IMR-90 (cell line): ENCODE measurements around the gene SLC9C2. TPM values are rescaled to one million over a fixed set of nuclear protein-coding genes. Genes with fewer than 3 reads are reported as not detected.
A peak's percentile ranks its signal among the peaks of the same experiment; 100 is the strongest.

ENCODE experiments used
- ATAC-seq: fragments of 200-7000 bp; cut with Tn5 transposase; 2 replicates; pipeline ENCODE4 v1.9.1; 2020; ENCODE audit warnings: low read depth, mild to moderate bottlenecking, moderate library complexity
- BruUV-seq: library from RNA; stranded (reverse); fragments of 400-500 nt; replicated peaks from 2 replicates; lab custom pipeline; 2021; lab: Mats Ljungman, UMichigan
- CTCF ChIA-PET: fragments of 300-600 bp; formaldehyde crosslinking; extraction: SDS; loops from one replicate; lab custom pipeline; 2021; ENCODE audit warnings: antibody characterized with exemption; lab: Yijun Ruan, JAX
- POLR2A ChIA-PET: fragments of 300-600 bp; sonication (Branson Sonifier 250); formaldehyde crosslinking; loops from one replicate; lab custom pipeline; 2022; ENCODE audit warnings: antibody characterized with exemption; ENCODE audit not compliant: unreplicated experiment; lab: Charles Lee
- DNase-seq: peaks from one replicate; pipeline ENCODE4 v3.0.0; 2013
- H2AFZ ChIP-seq: replicated peaks from 2 replicates; pipeline ENCODE3; 2013; ENCODE audit warnings: low read length, mild to moderate bottlenecking; ENCODE audit not compliant: poor library complexity
- H2AK5ac ChIP-seq: 2 replicates; pipeline ENCODE4 v1.6.1; 2013; ENCODE audit warnings: low read depth, low read length, inconsistent platforms
- H2AK9ac ChIP-seq: replicated peaks from 2 replicates; pipeline ENCODE3; 2013; ENCODE audit warnings: mild to moderate bottlenecking, low read depth, low read length, moderate library complexity; ENCODE audit not compliant: poor library complexity
- H2BK120ac ChIP-seq: 2 replicates; pipeline ENCODE4 v1.6.1; 2013; ENCODE audit warnings: low read depth, low read length, inconsistent platforms
- H2BK15ac ChIP-seq: 3 replicates; pipeline ENCODE4 v1.6.1; 2013; ENCODE audit warnings: low read depth, low read length, inconsistent platforms
- H2BK20ac ChIP-seq: 2 replicates; pipeline ENCODE4 v1.6.1; 2013; ENCODE audit warnings: low read depth, mild to moderate bottlenecking, inconsistent platforms, low read length, moderate library complexity
- H2BK5ac ChIP-seq: 2 replicates; pipeline ENCODE4 v1.6.1; 2013; ENCODE audit warnings: mild to moderate bottlenecking, low read depth, low read length, inconsistent platforms; ENCODE audit not compliant: poor library complexity, severe bottlenecking
- H3K14ac ChIP-seq: replicated peaks from 2 replicates; pipeline ENCODE4 v1.6.1; 2013; ENCODE audit warnings: low read depth, low read length, inconsistent platforms
- H3K18ac ChIP-seq: 2 replicates; pipeline ENCODE4 v1.6.1; 2013; ENCODE audit warnings: low read depth, low read length, control low read depth
- H3K23ac ChIP-seq: 2 replicates; pipeline ENCODE4 v1.6.1; 2013; ENCODE audit warnings: low read depth, low read length, inconsistent platforms
- H3K27ac ChIP-seq: 2 replicates; pipeline ENCODE4 v1.5.1; 2013; ENCODE audit warnings: mild to moderate bottlenecking, control low read depth, low read length; ENCODE audit not compliant: insufficient read depth
- H3K27me3 ChIP-seq: 2 replicates; pipeline ENCODE4 v1.6.1; 2013; ENCODE audit warnings: low read length; ENCODE audit not compliant: control insufficient read depth, insufficient read depth
- H3K36me3 ChIP-seq: 2 replicates; pipeline ENCODE4 v1.6.1; 2013; ENCODE audit warnings: low read length, mixed read lengths; ENCODE audit not compliant: control insufficient read depth, insufficient read depth
- H3K4ac ChIP-seq: 2 replicates; pipeline ENCODE4 v1.6.1; 2013; ENCODE audit warnings: low read depth, low read length, inconsistent platforms
- H3K4me1 ChIP-seq: 2 replicates; pipeline ENCODE4 v1.6.1; 2013; ENCODE audit warnings: low read length, mixed read lengths; ENCODE audit not compliant: control insufficient read depth, insufficient read depth
- H3K4me2 ChIP-seq: 2 replicates; pipeline ENCODE4 v1.6.1; 2013; ENCODE audit warnings: low read depth, mild to moderate bottlenecking, control low read depth, low read length, moderate library complexity
- H3K4me3 ChIP-seq: 2 replicates; pipeline ENCODE4 v1.5.1; 2013; ENCODE audit warnings: low read depth, mild to moderate bottlenecking, control low read depth, low read length, moderate library complexity; ENCODE audit not compliant: insufficient read depth
- H3K56ac ChIP-seq: 2 replicates; pipeline ENCODE4 v1.6.1; 2013; ENCODE audit warnings: low read length, inconsistent platforms; ENCODE audit not compliant: insufficient read depth; ENCODE audit errors: extremely low read depth
- H3K79me1 ChIP-seq, 2 experiments: 2 replicates each; pipeline ENCODE4 v1.6.1; 2013; ENCODE audit warnings: low read length in 2 of 2, inconsistent platforms in 1 of 2, low read depth in 1 of 2
- H3K9ac ChIP-seq: 2 replicates; pipeline ENCODE4 v1.6.1; 2013; ENCODE audit warnings: low read depth, low read length, control low read depth
- H3K9me1 ChIP-seq: 2 replicates; pipeline ENCODE4 v1.6.1; 2013; ENCODE audit warnings: low read length, inconsistent platforms; ENCODE audit not compliant: insufficient read depth
- H3K9me3 ChIP-seq: 2 replicates; pipeline ENCODE4 v1.6.1; 2013; ENCODE audit warnings: low read length; ENCODE audit not compliant: control insufficient read depth, insufficient read depth
- H4K20me1 ChIP-seq: 2 replicates; pipeline ENCODE4 v1.6.1; 2013; ENCODE audit warnings: low read length, inconsistent platforms; ENCODE audit not compliant: insufficient read depth
- H4K5ac ChIP-seq: 2 replicates; pipeline ENCODE4 v1.6.1; 2013; ENCODE audit warnings: mild to moderate bottlenecking, low read depth, low read length, control low read depth
- H4K8ac ChIP-seq, 2 experiments: 2 replicates each; pipeline ENCODE4 v1.6.1; 2013; ENCODE audit warnings: low read depth in 2 of 2, low read length in 2 of 2, control low read depth in 1 of 2, inconsistent platforms in 1 of 2
- H4K91ac ChIP-seq: 2 replicates; pipeline ENCODE4 v1.6.1; 2013; ENCODE audit warnings: low read depth, low read length, inconsistent platforms; ENCODE audit not compliant: insufficient read depth
- CHD1 ChIP-seq: IDR thresholded peaks from 2 replicates; pipeline ENCODE4 v1.6.1; 2012; ENCODE audit warnings: low read depth, low read length, improper control_type of control experiment
- CTCF ChIP-seq: conservative IDR thresholded peaks from 2 replicates; pipeline ENCODE4 v1.5.1; 2012; ENCODE audit warnings: mild to moderate bottlenecking, low read depth, low read length, improper control_type of control experiment
- ELK1 ChIP-seq: fragments of 150-350 bp; IDR thresholded peaks from 2 replicates; pipeline ENCODE4 v1.6.1; 2016; ENCODE audit warnings: low read depth, mild to moderate bottlenecking, low read length, moderate library complexity, borderline replicate concordance
- MAFK ChIP-seq: IDR thresholded peaks from 2 replicates; pipeline ENCODE4 v1.6.1; 2012; ENCODE audit warnings: low read depth, low read length, improper control_type of control experiment
- MAZ ChIP-seq: IDR thresholded peaks from 2 replicates; pipeline ENCODE4 v1.6.1; 2012; ENCODE audit warnings: low read depth, mild to moderate bottlenecking, low read length, improper control_type of control experiment, moderate library complexity, borderline replicate concordance
- MXI1 ChIP-seq: IDR thresholded peaks from 2 replicates; pipeline ENCODE4 v1.6.1; 2012; ENCODE audit warnings: low read depth, mild to moderate bottlenecking, low read length, moderate library complexity, borderline replicate concordance
- NFE2L2 ChIP-seq: fragments of 150-350 bp; IDR thresholded peaks from 2 replicates; pipeline ENCODE4 v1.6.1; 2016; ENCODE audit warnings: low read depth, mild to moderate bottlenecking, low read length
- RAD21 ChIP-seq: IDR thresholded peaks from 2 replicates; pipeline ENCODE4 v1.6.1; 2012; ENCODE audit warnings: low read length, improper control_type of control experiment
- USF2 ChIP-seq: fragments of 150-350 bp; IDR thresholded peaks from 2 replicates; pipeline ENCODE4 v1.6.1; 2017; ENCODE audit warnings: mild to moderate bottlenecking, antibody characterized with exemption, low read length, low read depth
- dilution Hi-C: fragments of 300-500 bp; cut with HindIII; formaldehyde crosslinking; loops from one replicate; pipeline ENCODE4 v1.14.3; 2018; ENCODE audit warnings: low sequenced_read_pairs; ENCODE audit not compliant: unreplicated experiment
- in situ Hi-C: fragments of 300-500 bp; cut with MboI; formaldehyde crosslinking; loops from 3 replicates; pipeline ENCODE4 v1.14.3; 2019; ENCODE audit warnings: low sequenced_read_pairs, inconsistent platforms, mixed read lengths
- intact Hi-C: fragments of 100-400 bp; cut with micrococcal nuclease; formaldehyde crosslinking; loops from 2 replicates; pipeline ENCODE4 v1.10.0; 2022
- polyA plus RNA-seq, 3 experiments: library from polyadenylated mRNA; depleted of rRNA; stranded (reverse); fragments of >200 nt; gene quantifications; 2 replicates each; pipeline ENCODE4 v1.2.3, GENCODE V29; 2012; ENCODE audit warnings: low replicate concordance in 1 of 3
- total RNA-seq: library from RNA; depleted of rRNA; stranded (reverse); fragments of >200 nt; gene quantifications from 2 replicates; pipeline ENCODE4 v1.2.3, GENCODE V29; 2012

The SLC9C2 gene
- total and polyA plus RNA-seq, 2 of the 4 experiments (the other 2 are of a cell fraction), result not detected

- Histone ChIP-seq H4K91ac (no peak overlapping the region), H3K36me3 (no peaks in the 10 kb centered on the region), H2AK5ac (no peak overlapping the region), H3K18ac (no peak overlapping the region), H2BK120ac (no peak overlapping the region; the same call in none of the 2 replicates), H2BK5ac (peak overlapping the region; percentile 37), H2AFZ (no peak overlapping the region), H3K79me1 (peaks cover 0 to 20% of the 10 kb centered on the region in 2 experiments; a peak in 2 of 4 replicates), H3K4me1 (peaks cover 12% of the 10 kb centered on the region), H3K4me3 (no peak overlapping the region), H3K9me3 (no peaks in the 10 kb centered on the region), H3K23ac (no peak overlapping the region), H4K20me1 (no peaks in the 10 kb centered on the region), H3K27me3 (no peaks in the 10 kb centered on the region), H2AK9ac (no peak overlapping the region), H2BK20ac (no peak overlapping the region; the same call in 1 of the 2 replicates), H2BK15ac (no peak overlapping the region), H4K8ac (peak overlapping the region; percentile 18 to 52; a peak in 1 of 4 replicates), H3K4me2 (peak overlapping the region; percentile 40; the same call in 1 of the 2 replicates), H3K14ac (peak overlapping the region; percentile 54; the same call in 1 of the 2 replicates), H4K5ac (no peak overlapping the region; the same call in 1 of the 2 replicates), H3K56ac (no peak overlapping the region), H3K9me1 (peaks cover 4% of the 10 kb centered on the region), H3K27ac (peak overlapping the region; percentile 38; the same call in 1 of the 2 replicates), H3K4ac (peak overlapping the region; percentile 75; the same call in 1 of the 2 replicates), H3K9ac (no peak overlapping the region)
- TF ChIP-seq CTCF (no peak), ELK1 (no peak), MAFK (0 out of 2 replicates have a peak, but pooled peaks have one; percentile 10), USF2 (no peak), CHD1 (no peak), NFE2L2 (peak; percentile 74), MAZ (no peak), RAD21 (no peak), MXI1 (no peak)
- dilution Hi-C loops (no loop called here), intact Hi-C loops (loop anchor here (1.0 kb wide), 1 partner anchor 19 kb away; no protein-coding TSS in a partner anchor), in situ Hi-C loops (no loop called here)
- BruUV-seq, result no TSS peak
- POLR2A ChIA-PET, result interaction anchor here (0.6 kb wide), 2 partner anchors 22 to 371 kb away, joined by 3 read pairs; partner anchors contain the start of genes CENPL and DARS2
- CTCF ChIA-PET, result no interaction called here
- peak; percentile 70 for DNase-seq
- ATAC-seq, result peak; percentile 89
These were observed 148.9 kb downstream of the SLC9C2 start for GRCh38 chr1:173453982-173454381.
